Measurements from ENCODE around the gene KRTAP5-8.
A peak's percentile ranks its signal among the peaks of the same experiment; 100 is the strongest.
"Not testable (repeated sequence)": the region's sequence is repeated elsewhere in the genome, so short reads cannot be mapped to it uniquely, and the experiment has no call there.

The KRTAP5-8 gene, protein sequence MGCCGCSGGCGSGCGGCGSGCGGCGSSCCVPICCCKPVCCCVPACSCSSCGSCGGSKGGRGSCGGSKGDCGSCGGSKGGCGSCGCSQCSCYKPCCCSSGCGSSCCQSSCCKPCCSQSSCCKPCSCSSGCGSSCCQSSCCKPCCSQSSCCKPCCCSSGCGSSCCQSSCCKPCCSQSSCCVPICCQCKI

DNA sequence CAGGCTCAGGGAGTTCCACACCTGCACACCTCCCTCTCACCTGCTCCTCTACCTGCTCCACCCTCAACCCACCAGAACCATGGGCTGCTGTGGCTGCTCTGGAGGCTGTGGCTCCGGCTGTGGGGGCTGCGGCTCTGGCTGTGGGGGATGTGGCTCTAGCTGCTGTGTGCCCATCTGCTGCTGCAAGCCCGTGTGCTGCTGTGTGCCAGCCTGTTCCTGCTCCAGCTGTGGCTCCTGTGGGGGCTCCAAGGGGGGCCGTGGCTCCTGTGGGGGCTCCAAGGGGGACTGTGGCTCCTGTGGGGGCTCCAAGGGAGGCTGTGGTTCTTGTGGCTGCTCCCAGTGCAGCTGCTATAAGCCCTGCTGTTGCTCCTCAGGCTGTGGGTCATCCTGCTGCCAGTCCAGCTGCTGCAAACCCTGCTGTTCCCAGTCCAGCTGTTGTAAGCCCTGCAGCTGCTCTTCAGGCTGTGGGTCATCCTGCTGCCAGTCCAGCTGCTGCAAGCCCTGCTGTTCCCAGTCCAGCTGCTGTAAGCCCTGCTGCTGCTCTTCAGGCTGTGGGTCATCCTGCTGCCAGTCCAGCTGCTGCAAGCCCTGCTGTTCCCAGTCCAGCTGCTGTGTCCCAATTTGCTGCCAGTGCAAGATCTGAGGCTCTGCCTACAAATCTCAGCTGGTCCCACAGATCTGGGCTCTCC, at the start of gene KRTAP5-8:
KRTAP5-8 (plus strand) TSS at position 49 of the 689 bp plus-strand sequence; CDS start at position 80, 31 bp downstream.
- not testable (repeated sequence) for DNase-seq (ENCODE audit: low read depth in 2 of 2)

DNA sequence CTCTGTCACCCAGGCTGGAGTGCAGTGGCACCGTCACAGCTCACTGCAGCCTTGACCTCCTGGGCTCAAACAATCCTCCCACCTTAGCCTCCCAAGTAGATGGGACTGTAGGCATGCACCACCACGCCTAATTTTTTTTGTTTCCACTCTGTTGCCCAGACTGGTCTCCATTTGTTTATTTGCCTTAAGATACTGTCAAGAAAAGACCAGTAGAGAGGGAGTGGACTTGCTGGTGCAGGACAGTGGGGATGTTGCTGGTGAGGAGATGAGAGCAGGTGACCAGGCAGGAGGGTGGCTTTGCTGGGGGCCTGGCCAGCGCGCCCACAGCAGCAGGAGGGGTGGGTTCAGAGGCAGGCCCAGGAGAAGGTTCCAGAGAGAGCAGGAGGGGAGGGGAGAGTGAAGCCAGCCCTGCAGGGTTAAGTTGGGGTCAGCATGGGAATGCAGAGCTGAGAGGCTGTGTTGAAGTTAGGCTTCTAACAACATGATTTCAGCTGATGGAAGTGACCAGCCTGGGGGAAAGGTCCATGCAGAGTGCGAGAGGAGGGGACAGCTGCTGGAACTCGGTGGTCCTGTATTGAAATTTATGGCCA, 49.0 kb upstream of the KRTAP5-8 start:
- no peak for DNase-seq (ENCODE audit: low read depth in 2 of 2)

DNA sequence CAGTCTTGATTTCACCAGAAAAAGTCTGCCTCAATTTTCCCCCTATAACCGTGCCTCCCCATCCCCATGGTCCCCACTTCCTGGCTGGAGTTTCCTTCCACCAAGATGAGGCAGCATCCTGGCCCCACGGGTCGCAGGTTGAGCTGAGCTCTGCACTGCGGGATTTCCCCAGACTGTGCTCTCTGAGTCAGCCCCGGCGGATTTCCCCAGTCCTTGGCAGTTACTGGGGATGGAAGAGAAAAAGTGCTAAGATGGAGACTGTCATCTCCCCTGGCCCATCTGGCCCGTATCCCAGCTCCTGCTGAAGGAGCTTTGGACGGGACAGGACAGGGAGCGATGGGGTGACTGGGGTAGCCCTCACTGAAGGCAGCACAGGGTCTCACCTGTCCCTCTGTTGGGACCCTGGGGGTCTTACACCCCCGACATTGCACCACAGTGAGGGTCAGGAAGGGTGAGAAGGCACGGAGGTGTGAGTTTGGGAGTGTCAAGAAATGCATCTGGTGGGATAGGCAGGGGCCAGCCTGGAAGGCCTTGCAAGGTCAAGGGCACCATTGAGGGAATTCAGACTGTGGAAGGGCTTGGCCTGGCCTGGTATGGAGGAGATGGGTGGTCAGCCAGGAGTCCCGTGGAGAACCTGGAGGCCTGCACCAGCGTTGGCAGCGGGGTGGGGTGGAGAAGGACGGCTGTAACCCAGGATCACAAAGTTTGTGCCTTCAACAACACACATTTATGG, 48.3 kb upstream of the KRTAP5-8 start:
- peak in 1 of 2 donors; percentile 52 for DNase-seq (ENCODE audit: low read depth in 2 of 2)

DNA sequence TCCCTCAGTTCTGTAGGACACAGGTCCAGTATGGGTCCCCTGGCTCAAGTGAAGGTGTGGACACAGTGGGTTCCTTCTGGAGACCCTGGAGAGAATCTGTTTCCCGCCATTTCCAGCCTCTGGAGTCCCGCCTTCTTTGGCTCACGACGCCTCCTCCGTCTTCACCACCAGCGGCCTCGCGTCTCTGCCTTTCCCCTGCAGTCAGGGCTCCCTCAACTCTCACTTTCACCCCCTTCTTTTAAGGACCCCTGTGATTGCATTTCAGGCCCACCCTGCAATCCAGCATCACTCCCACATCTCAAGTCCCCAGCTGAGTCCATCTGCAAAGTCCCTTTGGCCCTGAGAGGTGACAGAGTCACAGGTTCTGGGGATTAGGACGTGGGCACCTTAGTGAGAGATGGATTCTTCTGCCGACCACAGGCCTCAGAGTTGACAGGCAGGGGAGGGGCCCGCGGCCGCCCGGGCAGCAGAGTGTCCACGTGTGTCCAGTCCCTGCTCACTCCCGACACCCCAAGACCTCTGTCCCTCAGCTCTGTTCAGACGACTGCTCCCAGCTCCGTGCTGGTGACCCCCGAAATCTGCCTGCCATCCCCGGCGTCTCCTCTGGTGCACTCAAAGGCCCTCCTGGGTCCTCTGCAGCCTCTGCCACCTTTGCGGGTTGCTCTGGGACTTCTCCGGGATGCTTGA, 47.6 kb upstream of the KRTAP5-8 start:
- DNase-seq (ENCODE audit: low read depth in 2 of 2): no peak

DNA sequence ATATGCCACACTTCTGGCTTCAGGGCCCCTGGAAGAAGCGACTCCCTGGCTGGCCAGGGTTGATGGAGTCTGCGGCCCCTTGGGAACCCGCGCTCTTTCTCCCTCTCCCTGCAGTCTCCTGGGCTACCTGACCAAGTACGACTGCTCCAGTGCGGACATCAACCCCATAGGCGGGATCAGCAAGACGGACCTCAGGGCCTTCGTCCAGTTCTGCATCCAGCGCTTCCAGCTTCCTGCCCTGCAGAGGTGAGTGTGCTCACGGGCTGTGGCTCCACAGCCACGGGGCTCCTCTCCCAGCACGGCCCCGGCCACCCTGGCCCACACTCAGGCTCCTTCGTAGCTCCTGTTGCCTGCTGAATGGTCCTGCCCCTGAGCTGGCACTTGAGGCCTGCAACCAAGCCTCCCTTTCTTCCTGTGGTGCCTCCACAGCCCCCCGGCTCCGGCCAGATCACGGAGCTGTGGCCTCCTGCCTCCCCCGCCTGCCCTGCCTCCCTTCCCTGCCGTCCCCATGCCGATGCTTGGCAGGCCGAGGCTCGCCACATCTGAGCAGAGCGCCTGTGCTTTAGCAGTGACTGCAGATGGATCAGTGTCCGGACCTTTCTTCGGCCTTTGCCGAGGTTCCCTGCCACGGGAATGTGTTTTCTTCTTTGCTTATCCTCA, 47.0 kb upstream of the KRTAP5-8 start:
- DNase-seq (ENCODE audit: low read depth in 2 of 2): no peak

DNA sequence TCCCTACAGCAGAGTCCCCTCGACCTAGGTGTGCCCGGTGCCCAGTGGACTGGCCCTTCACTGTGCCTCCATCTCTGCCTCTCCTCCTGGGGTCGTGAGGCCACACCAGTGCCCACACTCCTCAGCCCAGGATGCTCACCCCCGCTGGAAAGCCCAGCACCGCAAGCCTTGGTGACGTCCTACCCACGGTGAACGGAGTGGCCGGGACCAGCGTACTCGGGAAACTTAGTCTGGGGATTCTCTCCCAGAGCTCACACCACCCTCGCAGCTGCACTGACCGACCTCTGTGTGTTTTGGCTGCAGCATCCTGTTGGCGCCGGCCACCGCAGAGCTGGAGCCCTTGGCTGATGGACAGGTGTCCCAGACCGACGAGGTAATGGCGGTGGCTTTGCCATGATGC, 46.3 kb upstream of the KRTAP5-8 start:
- no peak for DNase-seq (ENCODE audit: low read depth in 2 of 2)

DNA sequence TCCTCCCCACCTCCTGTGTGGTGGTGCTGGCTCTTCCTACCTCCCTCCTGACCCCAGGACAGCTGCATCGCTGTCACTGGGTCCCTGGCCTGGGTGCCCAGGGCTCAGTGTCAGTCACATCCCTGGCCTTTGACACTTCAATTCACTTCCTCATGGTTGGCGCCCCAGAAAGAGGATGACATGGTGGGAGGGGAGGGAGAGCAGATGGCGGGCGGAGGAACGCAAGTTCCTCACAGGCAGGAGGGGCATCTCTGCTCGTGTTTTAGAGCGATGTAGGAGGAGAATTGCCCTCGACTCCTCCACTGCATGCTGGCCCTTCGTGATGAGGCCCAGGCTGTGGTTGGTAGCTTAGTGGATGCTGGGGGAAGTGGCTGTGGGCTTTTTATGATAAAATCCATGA, 45.9 kb upstream of the KRTAP5-8 start:
- DNase-seq (ENCODE audit: low read depth in 2 of 2): no peak

DNA sequence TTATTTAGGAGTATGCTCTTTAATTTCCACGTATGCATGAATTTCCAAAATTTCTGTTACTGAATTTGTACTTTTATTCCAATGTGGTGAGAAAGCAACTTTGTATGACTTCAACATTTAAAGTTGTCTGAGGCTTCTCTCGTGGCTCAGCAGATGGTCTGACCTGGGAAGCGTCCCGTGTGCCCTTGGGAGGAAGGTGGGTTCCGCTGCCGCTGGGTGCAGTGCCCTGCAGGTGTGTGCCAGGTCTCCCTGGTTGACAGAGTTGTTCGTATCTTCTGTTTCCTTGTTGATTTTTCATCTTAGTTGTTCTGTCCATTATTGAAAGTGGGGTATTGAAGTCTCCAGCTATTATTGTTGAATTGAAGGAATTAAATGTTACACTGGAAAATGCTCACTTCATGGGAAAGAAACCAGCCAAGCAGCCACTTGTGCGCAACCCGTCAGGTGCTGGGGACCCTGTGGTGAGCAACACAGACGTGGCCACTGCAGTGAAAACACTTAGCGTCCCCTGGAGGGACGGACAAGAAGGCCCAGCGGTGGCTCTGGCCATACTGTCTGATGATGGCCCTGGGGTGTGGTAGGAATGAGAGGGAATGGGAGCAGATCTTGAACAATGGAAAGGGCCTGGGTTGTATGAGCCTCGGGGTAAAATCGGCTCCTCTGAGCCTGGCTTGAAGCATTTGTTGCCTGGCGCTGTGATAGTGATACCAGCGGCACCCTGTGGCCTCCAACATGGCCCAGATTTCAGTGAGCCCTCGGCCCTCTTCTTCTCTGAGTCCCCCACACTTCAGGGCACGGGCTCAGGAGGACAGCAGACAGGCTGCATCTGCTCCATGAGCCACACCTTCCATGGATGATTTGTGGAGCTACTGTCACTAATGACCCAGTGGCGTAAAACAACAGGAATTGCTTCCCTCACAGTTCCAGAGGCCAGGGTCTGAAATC, 42.3 kb upstream of the KRTAP5-8 start:
- DNase-seq (ENCODE audit: low read depth in 2 of 2): no peak

DNA sequence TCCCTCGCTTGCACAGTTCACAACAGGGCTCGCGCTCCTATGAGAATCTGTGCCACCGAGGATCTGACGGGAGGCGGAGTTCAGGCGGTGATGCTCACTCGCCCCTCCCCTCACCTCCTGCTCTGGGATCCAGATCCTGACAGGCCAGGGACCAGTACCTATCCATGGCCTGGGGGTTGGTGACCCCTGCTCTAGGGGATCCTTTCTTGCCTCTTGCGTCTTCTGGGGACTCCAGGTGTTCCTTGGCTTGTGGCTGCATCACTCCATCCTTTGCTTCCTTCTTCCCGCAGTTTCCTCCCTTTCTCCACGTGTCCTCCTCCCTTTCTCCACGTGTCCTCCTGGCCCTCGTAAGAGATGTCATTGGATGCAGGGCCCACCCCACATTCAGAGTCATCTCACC, 41.4 kb upstream of the KRTAP5-8 start:
- no peak for DNase-seq (ENCODE audit: low read depth in 2 of 2)

DNA sequence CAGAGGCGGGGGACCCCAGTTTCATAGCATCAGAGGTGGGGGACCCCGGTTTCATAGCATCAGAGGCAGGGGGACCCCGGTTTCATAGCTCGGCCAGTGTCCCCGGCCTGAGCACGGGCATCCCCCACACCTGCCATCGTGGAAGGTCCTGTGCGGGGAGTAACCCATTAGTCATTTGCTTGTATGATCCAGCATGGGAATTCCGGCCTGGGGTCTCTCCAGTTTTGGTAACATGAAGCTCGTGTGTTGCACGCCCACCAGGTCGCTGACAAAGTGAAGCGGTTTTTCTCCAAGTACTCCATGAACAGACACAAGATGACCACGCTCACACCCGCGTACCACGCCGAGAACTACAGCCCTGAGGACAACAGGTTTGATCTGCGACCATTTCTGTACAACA, 39.7 kb upstream of the KRTAP5-8 start:
- no peak for DNase-seq (ENCODE audit: low read depth in 2 of 2)

DNA sequence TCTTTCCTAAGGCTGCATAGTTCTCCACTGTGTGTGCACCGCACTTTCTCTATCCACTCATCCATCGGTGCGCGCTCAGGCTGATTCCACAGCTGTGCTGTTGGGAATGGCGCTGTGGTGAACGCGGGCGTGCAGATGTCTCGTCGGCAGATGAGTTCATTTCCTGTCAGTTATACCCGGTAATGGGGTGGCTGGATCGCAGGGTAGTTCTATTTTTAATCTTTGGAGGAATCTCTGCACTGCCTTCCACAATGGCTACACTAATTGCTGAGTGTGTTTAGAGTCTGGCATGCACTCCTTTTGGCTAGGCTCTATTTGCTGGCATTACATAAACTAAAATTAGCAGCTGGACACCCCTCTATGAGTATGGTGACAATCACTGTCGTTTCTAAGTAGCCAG, 38.7 kb upstream of the KRTAP5-8 start:
- no peak for DNase-seq (ENCODE audit: low read depth in 2 of 2)

DNA sequence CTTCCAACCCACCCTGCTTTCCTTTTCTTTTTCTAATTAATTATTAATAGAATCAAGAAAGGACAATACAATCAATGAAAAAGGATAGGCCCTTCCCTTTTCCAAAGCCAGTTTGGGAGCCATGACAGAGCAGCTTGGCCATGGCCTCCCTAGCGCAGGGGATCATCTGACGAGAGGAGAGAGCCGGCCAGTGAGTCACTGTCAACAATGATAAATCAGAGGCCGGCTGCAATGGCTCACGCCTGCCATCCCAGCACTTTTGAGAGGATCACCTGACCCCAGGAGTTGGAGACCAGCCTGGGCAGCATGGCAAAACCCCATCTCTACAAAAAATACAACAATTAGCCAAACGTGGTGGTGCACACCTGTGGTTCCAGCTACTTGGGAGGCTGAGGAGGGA, 38.3 kb upstream of the KRTAP5-8 start:
- no peak for DNase-seq (ENCODE audit: low read depth in 2 of 2)

DNA sequence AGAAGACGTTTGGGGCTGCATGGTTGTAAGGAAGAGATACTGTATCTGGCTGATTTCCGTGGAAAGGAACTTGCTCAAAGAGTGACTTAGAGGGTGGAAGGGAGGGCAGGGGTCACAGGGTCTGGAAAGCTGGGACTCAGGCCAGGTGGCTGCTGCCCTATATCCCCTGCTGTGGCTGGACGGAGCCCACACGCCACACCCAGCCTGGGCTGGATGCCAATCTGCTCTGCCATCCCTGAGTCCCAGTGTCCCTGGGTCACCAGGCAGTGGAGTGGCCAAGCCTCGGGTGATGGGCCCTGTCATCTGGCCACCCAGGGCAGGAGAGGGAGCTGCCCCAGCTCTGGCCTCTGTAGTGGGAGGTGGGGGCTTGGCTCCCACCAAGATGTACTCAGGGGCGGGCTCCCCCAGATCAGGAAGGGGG, 37.2 kb upstream of the KRTAP5-8 start:
- DNase-seq (ENCODE audit: low read depth in 2 of 2): no peak

DNA sequence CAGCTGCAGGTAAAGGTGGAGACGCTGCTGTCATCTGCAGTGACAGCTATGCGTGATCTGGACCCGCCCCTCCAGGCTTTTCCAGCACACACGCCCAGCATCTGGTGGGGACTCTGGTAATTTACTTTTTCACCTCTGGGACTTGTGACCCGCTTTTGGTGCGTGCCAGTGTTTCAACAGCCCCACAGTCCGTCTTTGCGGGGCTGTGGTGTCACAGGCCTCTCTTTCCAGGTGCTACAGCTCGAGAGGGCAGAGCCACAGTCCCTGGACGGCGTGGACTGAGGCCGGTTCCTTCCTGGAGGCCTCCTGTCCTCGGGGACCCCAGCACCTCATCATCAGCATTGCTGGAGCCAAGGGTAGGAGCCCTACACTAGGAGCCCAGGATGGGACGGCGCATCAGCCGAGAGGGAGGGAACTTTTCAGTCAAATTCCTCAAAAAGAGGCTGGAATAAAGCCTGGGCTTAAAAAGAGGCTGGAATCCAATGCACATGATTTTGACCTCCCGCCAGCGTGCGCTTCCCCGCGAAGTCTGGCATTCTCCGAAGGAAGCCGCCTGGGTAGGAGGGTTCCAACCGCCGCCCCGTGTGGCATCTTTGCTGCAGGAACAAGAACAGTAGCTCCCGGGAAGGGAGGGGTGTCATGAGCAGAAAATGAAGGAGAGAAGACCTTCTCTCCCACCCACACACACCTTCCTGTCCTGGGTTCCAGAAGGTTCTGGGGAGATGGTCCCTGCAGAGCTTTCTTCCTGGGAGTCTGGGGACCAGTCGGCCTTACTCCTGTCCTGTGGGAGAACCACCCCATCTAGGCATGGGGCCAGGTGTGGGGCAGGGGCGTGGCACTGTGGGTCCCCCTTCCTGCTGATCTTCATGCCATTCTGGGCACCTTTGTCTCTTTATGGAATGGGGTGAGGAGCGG, 36.5 kb upstream of the KRTAP5-8 start:
- no peak for DNase-seq (ENCODE audit: low read depth in 2 of 2)

DNA sequence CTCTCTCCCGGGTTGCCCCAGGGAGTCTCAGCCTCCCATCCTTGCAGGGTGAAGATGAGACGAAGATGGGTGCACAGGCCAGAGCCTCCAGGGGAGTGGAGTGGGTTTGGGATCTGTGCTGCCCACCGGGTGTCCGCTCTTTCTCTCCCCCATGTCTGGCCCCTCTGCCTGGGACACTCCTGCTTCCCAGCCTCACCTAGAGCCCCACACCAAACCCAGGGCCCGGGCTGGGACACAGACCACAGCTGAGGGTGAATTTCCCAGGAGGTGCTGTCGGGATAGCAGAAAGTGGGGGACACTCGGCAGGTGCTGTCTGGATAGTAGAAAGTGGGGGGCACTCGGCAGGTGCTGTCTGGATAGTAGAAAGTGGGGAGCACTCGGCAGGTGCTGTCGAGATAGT, 35.8 kb upstream of the KRTAP5-8 start:
- DNase-seq (ENCODE audit: low read depth in 2 of 2): no peak

DNA sequence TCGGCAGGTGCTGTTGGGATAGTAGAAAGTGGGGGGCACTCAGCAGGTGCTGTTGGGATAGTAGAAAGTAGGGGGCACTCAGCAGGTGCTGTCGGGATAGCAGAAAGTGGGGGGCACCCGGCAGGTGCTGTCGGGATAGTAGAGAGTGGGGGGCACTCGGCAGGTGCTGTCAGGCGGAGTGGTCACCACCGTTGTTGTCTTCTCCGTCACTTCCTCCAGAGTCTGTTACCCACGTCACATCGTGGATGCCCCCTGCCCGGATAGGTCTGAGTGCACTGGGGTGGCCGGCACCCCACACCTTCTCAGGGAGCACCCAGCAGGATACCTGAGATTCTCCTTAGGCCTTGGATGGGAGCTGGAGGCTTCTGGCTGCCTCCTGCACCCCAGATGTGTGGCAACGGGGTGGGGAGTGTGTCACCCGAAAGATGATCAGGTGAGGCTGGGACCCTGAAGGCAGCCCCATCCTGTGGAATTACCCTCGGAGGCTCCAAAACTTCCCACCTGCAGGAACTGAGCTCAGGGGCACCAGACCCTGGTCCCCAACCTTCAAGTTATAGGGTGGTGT, 34.9 kb upstream of the KRTAP5-8 start:
- DNase-seq (ENCODE audit: low read depth in 2 of 2): no peak

DNA sequence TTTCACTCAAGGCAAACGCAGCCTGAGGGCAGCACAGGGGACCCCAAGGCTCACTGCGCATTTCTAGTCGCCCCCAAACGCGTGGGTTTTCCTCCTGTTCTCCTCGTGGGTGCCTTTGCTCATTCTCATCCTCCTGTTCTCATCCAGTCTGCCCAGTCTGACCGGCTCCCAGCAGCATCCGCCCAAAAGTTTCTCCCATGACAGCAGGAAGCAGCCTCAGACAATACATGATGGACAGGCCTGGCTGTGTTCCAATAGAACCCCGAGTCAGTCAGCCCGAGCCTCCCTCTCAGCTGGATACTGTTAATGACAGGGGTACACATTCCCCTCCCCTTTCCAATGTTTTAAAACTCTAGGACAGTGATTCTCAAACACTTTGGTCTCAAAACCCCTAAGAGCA, 33.3 kb upstream of the KRTAP5-8 start:
- DNase-seq (ENCODE audit: low read depth in 2 of 2): no peak

DNA sequence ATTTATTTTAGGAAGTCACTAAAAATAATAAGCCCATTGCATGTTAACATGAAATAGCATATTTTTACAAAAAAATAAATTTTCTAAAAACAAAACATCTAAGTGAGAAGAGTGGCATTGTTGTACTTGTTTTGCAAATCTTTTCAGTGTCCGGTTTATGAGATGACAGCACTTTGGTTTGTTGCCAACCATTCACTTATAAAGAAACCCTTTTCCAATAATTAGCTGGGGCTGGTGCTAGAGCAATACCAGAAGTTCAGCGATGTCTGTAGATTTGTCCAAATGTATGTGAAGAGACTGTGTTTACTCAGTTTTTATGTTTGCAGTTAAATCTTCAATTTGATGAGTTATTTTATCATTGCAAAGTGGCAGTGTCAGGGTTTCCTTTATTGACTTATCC, 32.8 kb upstream of the KRTAP5-8 start:
- no peak for DNase-seq (ENCODE audit: low read depth in 2 of 2)

DNA sequence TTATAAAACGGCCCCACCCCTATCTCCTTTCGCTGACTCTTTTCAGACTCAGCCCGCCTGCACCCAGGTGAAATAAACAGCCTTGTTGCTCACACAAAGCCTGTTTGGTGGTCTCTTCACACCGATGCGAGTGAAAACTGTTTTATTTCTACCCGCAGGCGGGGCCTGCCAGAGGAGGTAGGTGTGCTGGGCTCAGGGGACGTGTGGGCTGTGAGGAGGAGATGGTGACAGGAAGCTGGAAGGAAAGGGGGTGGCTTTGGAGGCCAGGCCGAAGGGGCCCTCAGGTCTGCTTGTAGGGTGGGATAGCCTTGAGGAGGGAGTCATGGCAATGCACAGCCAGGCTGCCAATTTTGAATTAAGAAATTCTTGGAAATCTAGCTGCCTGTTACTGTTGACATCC, 32.0 kb upstream of the KRTAP5-8 start:
- DNase-seq (ENCODE audit: low read depth in 2 of 2): no peak

Data from stimulated activated CD4-positive, alpha-beta T cell treated with anti-CD3 and anti-CD28 coated beads, Interleukin-1b, Interleukin-23, amount 100 ng/mL, for 4 hours (primary cell).